ENCODE data around the gene GIGYF2.
"Not testable (repeated sequence)": the region's sequence is repeated elsewhere in the genome, so short reads cannot be mapped to it uniquely, and the experiment has no call there.

Gene GIGYF2

DNA sequence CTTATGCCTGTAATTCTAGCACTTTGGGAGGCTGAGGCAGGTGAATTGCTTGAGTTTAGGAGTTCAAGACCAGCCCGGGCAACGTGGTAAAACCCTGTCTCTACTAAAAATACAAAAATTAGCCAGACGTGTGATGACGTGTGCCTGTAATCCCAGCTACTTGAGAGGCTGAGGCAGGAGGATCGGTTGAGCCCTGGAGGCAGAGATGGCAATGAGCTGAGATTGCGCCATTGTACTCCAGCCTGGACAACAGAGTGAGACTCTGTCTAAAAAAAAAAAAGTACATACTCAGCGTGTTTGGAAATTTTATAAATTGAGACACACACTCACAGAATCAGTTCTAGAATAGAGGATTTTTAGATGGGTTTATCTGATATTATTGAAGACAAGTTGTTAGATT, 17.1 kb upstream of the GIGYF2 start:
- Histone ChIP-seq H3K27me3 (no peaks in the 10 kb centered on the region), H3K36me3 (peaks cover 66 to 72% (median 69%) of the 10 kb centered on the region in 3 donors), H3K9me3 (no peaks in the 10 kb centered on the region), H3K27ac (no peak overlapping the region), H3K4me1 (no peaks in the 10 kb centered on the region), H3K4me3 (no peak overlapping the region)
- peak in 1 of 2 donors; percentile 34 for DNase-seq
- intact Hi-C loops (cut with DNase I; ENCODE audit: low total_unique reads): no loop called here
- TF ChIP-seq, protein P1, sequence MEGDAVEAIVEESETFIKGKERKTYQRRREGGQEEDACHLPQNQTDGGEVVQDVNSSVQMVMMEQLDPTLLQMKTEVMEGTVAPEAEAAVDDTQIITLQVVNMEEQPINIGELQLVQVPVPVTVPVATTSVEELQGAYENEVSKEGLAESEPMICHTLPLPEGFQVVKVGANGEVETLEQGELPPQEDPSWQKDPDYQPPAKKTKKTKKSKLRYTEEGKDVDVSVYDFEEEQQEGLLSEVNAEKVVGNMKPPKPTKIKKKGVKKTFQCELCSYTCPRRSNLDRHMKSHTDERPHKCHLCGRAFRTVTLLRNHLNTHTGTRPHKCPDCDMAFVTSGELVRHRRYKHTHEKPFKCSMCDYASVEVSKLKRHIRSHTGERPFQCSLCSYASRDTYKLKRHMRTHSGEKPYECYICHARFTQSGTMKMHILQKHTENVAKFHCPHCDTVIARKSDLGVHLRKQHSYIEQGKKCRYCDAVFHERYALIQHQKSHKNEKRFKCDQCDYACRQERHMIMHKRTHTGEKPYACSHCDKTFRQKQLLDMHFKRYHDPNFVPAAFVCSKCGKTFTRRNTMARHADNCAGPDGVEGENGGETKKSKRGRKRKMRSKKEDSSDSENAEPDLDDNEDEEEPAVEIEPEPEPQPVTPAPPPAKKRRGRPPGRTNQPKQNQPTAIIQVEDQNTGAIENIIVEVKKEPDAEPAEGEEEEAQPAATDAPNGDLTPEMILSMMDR (IDR thresholded peaks at IDR 0.05): no peak

DNA sequence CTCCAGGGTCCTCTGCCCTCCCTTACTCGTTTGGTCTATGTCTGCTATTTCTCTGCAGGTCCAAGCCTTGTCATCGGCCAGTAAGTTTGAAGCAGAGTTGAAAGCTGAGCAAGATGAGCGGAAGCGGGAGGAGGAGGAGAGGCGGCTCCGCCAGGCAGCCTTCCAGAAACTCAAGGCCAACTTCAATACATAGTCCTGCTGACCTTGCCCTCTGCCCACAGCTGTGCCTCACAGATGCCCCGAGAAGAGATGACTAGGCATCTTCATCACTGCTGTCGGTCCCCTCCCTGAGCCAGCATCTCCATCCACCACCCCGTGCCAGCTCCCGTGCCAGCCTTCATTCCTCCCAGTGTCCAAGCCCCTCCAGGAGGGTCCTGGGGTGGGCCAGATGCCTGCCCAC, 15.6 kb upstream of the GIGYF2 start:
- no peak overlapping the region for H3K27ac ChIP-seq

DNA sequence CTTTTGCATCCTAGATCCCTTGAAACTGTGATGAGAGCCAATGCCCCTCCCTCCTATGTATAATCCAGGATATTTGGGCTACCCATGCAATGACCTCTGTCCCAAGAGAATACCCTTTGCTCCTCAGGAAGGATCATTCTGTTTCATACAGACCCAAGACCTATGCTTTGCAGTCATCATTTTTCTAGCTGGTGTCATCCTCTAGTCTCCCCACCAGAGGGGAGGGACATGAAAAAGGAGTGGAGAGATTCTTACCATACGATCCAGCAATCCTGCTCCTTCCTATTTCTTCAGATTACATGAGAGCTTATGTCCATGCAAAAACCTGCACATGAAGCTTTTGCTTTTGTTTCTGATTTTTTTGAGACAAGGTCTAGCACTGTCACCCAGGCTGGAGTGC, 13.8 kb upstream of the GIGYF2 start:
- DNase-seq: no peak
- Histone ChIP-seq H3K4me3 (no peak overlapping the region), H3K27me3 (no peaks in the 10 kb centered on the region), H3K36me3 (peaks cover 38 to 43% (median 42%) of the 10 kb centered on the region in 3 donors), H3K27ac (no peak overlapping the region), H3K4me1 (no peaks in the 10 kb centered on the region), H3K9me3 (no peaks in the 10 kb centered on the region)
- TF ChIP-seq, protein P1 (IDR thresholded peaks at IDR 0.05): no peak
- intact Hi-C loops (cut with DNase I; ENCODE audit: low total_unique reads): no loop called here

More for the DNA sequence above, 15.6 kb upstream of the GIGYF2 start:
- intact Hi-C loops (cut with DNase I; ENCODE audit: low total_unique reads): no loop called here
- Histone ChIP-seq H3K4me1 (no peaks in the 10 kb centered on the region), H3K36me3 (peaks cover 52 to 58% (median 55%) of the 10 kb centered on the region in 3 donors), H3K9me3 (no peaks in the 10 kb centered on the region), H3K4me3 (no peak overlapping the region), H3K27me3 (no peaks in the 10 kb centered on the region)
- TF ChIP-seq, protein P1 (IDR thresholded peaks at IDR 0.05): no peak
- peak in 1 of 2 donors; percentile 43 for DNase-seq

DNA sequence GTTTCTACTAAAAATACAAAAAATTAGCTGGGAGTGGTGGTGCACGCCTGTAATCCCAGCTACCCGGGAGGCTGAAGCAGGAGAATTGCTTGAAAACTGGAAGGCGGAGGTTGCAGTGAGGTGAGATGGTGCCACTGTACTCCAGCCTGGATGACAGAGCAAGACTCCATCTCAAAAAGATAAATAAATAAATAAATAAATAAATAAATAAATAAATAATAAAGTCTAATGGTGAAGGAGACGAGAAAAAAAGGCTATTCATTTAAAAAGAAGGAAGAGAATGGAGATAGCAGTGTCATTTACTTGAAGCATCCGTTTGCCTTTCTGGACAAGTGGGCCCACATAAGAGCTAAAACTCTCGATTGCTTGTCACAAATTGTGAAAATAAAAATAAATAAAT, 11.7 kb upstream of the GIGYF2 start:
- H3K27me3 ChIP-seq; H3K27ac ChIP-seq; DNase-seq; H3K4me3 ChIP-seq; H3K4me1 ChIP-seq; H3K9me3 ChIP-seq; intact Hi-C loops (cut with DNase I; ENCODE audit: low total_unique reads): not testable (repeated sequence)
- H3K36me3 ChIP-seq: peaks cover 28 to 30% (median 30%) of the 10 kb centered on the region in 3 donors

DNA sequence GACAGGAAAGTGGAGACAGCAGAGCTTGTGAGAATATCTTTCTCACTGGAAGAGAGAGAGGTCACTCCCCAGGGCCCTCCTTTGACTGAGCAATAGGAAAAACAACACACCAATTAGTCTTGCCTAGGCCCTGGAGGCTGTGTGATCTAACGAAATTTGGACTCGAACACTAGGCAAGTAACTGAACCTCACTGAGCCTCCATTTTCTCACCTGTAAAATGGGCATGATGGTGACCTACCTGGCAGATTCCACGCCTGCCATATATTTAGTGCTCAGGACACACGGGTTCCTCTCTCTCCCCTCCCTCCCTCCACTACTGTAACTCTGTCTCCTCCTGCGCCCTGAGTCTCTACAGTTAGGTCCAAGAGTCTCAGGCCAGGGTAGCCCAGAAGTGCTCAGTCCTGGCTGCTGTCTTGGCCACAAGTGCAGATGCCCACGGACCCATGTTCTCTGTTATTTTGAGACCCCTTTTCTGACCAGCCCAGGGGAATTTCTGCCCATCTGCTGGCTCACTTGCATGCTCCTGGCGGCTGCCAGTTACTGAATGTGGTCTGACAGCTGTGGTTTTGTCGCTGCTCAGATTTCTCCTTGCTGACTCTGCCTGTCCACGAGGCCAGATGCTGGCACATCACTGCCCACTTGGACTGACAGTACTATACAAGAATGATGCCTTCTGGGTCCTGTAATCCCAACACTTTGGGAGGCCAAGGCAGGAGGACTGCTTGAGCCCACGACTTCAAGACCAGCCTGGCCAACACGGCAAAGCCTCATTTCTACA, 9.6 kb upstream of the GIGYF2 start:
- intact Hi-C loops (cut with DNase I; ENCODE audit: low total_unique reads): no loop called here
- no peaks in the 10 kb centered on the region for H3K27me3 ChIP-seq
- H3K9me3 ChIP-seq: no peaks in the 10 kb centered on the region
- peak in 1 of 2 donors; percentile 32 for DNase-seq
- no peak overlapping the region for H3K27ac ChIP-seq
- TF ChIP-seq, protein P1 (IDR thresholded peaks at IDR 0.05): no peak
- H3K36me3 ChIP-seq: peaks cover 8 to 11% (median 8%) of the 10 kb centered on the region in 3 donors
- no peak overlapping the region for H3K4me3 ChIP-seq
- H3K4me1 ChIP-seq: peaks cover 0 to 3% (median 0%) of the 10 kb centered on the region in 4 donors

DNA sequence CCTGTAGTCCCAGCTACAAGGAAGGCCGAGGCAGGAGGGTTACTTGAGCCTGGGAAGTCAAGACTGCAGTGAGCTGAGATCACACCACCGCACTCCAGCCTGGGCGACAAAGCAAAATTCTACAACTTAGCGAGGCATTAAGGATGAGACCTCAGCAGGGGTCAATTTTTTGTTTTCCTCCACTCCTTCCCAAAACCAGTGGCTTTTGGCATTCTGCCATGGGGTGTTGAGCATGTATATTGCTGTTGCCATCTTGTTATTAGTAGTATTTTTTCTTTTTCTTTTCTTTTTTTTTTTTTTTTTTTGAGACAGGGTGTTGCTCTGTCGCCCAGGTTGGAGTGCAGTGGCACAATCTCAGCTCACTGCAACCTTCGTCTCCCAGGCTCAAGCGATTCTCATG, 8.9 kb upstream of the GIGYF2 start:
- TF ChIP-seq, protein P1 (IDR thresholded peaks at IDR 0.05): no peak
- Histone ChIP-seq H3K27ac (no peak overlapping the region), H3K9me3 (no peaks in the 10 kb centered on the region), H3K36me3 (peaks cover 3 to 8% (median 4%) of the 10 kb centered on the region in 3 donors), H3K27me3 (no peaks in the 10 kb centered on the region), H3K4me3 (no peak overlapping the region), H3K4me1 (peaks cover 0 to 3% (median 0%) of the 10 kb centered on the region in 4 donors)
- peak in 1 of 2 donors; percentile 43 for DNase-seq
- intact Hi-C loops (cut with DNase I; ENCODE audit: low total_unique reads): no loop called here
